ENCODE data around the gene PAGE2.
"Not testable (repeated sequence)": the region's sequence is repeated elsewhere in the genome, so short reads cannot be mapped to it uniquely, and the experiment has no call there.

DNA sequence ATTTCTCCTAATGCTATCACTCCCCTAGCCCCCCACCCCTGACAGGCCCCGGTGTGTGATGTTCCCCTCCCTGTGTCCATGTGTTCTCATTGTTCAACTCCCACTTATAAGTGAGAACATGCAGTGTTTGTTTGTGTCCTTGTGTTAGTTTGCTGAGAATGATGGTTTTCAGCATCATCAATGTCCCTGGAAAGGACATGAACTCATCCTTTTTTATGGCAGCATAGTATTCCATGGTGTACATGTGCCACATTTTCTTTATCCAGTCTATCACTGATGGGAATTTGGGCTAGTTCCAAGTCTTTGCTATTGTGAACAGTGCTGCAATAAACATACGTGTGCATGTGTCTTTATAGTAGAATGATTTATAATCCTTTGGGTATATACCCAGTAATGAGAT is 21.6 kb upstream of the PAGE2 start:
- TF ChIP-seq CTCF, POLR2A, POLR2AphosphoS5 (IDR thresholded peaks at IDR 0.05): not testable (repeated sequence)

Measured in prostate gland (tissue), 2 donors.